GM19328 (cell line): Measurements from ENCODE around the gene PTGR2.
"Not testable (repeated sequence)": the region's sequence is repeated elsewhere in the genome, so short reads cannot be mapped to it uniquely, and the experiment has no call there.

Experiments used
- ATAC-seq: cut with Tn5 transposase; IDR thresholded peaks from one replicate; pipeline ENCODE4 v1.9.1; 2021; ENCODE audit warnings: mild to moderate bottlenecking, moderate library complexity; ENCODE audit not compliant: unreplicated experiment

The PTGR2 gene

GRCh38 chr14:73884438-73885190 is 33.0 kb downstream of the PTGR2 start:
- ATAC-seq: no peak

GRCh38 chr14:73886449-73887317 is 35.1 kb downstream of the PTGR2 start, which contains the start of gene ZNF410:
ZNF410 (plus strand) TSS chr14:73886859; CDS start chr14:73892176, 5,317 bp downstream.
- peak; percentile 96 for ATAC-seq

- ATAC-seq: no peak
Measured at GRCh38 chr14:73887318-73887616, 35.6 kb downstream of the PTGR2 start.

- ATAC-seq: no peak
Measured at GRCh38 chr14:73887694-73888459, 36.2 kb downstream of the PTGR2 start.

- ATAC-seq: no peak
Measured at GRCh38 chr14:73888460-73888725, 36.8 kb downstream of the PTGR2 start.

- ATAC-seq: no peak
Measured at GRCh38 chr14:73888971-73889370, 37.3 kb downstream of the PTGR2 start.

GRCh38 chr14:73889376-73889775 is 37.7 kb downstream of the PTGR2 start:
- no peak for ATAC-seq

GRCh38 chr14:73894180-73894687 is 42.6 kb downstream of the PTGR2 start:
- not testable (repeated sequence) for ATAC-seq

- ATAC-seq: no peak
Measured at GRCh38 chr14:73895939-73896338, 44.3 kb downstream of the PTGR2 start.

- ATAC-seq: no peak
Measured at GRCh38 chr14:73896521-73896920, 44.9 kb downstream of the PTGR2 start.

GRCh38 chr14:73903028-73903427 is 51.4 kb downstream of the PTGR2 start:
- no peak for ATAC-seq

- ATAC-seq: no peak
Measured at GRCh38 chr14:73909681-73910080, 58.0 kb downstream of the PTGR2 start.

- no peak for ATAC-seq
Measured at GRCh38 chr14:73913256-73913655, 61.6 kb downstream of the PTGR2 start.

GRCh38 chr14:73916324-73916723 is 64.7 kb downstream of the PTGR2 start:
- no peak for ATAC-seq

- not testable (repeated sequence) for ATAC-seq
Measured at GRCh38 chr14:73919457-73919856, 67.8 kb downstream of the PTGR2 start.

GRCh38 chr14:73924337-73924736 is 72.7 kb downstream of the PTGR2 start:
- no peak for ATAC-seq
